GM13976 (cell line): ENCODE data around the gene TUBB1.

Experiments
- DNase-seq: peaks from one replicate; pipeline ENCODE4 v3.0.0; 2012; ENCODE audit warnings: low spot score
- CTCF ChIP-seq: IDR thresholded peaks from 2 replicates; pipeline ENCODE4 v1.5.1; 2012; ENCODE audit warnings: borderline replicate concordance, mild to moderate bottlenecking; ENCODE audit not compliant: insufficient read depth; ENCODE audit errors: extremely low read depth, missing control alignments, control extremely low read depth
- in situ Hi-C: fragments of 300-500 bp; cut with MboI; formaldehyde crosslinking; loops from one replicate; pipeline ENCODE4 v1.12.0; 2022; ENCODE audit warnings: low sequenced_read_pairs, mixed read lengths, inconsistent platforms; ENCODE audit not compliant: unreplicated experiment

TUBB1 gene

GRCh38 chr20:58984691-58985090, 34.5 kb upstream of the TUBB1 start:
- no peak for DNase-seq
- in situ Hi-C loops: no loop called here
- no peak for TF ChIP-seq CTCF

- in situ Hi-C loops: no loop called here
- no peak for TF ChIP-seq CTCF
- DNase-seq: no peak
These were observed 33.6 kb upstream of the TUBB1 start for GRCh38 chr20:58985656-58986055.

- in situ Hi-C loops: no loop called here
- no peak for DNase-seq
- TF ChIP-seq CTCF: no peak
These were observed 32.8 kb upstream of the TUBB1 start for GRCh38 chr20:58986286-58986967.

GRCh38 chr20:58986968-58987517, 32.2 kb upstream of the TUBB1 start:
- no peak for TF ChIP-seq CTCF
- in situ Hi-C loops: no loop called here
- no peak for DNase-seq

GRCh38 chr20:58987790-58988564, 31.3 kb upstream of the TUBB1 start:
- no peak for TF ChIP-seq CTCF
- in situ Hi-C loops: no loop called here
- DNase-seq: no peak

- DNase-seq: no peak
- no peak for TF ChIP-seq CTCF
- in situ Hi-C loops: no loop called here
These were observed 30.7 kb upstream of the TUBB1 start for GRCh38 chr20:58988565-58988882.
